Endothelial cell of umbilical vein (primary cell): ENCODE measurements around the gene ATP2B2. TPM values are rescaled to one million over a fixed set of nuclear protein-coding genes. Genes with fewer than 3 reads are reported as not detected.

Experiments
- BruUV-seq: library from RNA; stranded (reverse); fragments of 400-500 nt; replicated peaks from 2 replicates; lab custom pipeline; 2021; lab: Mats Ljungman, UMichigan
- CTCF ChIA-PET: fragments of 300-600, 350-600 bp; sonication (Branson Sonifier 250); formaldehyde crosslinking; loops from one replicate; lab custom pipeline; 2021; ENCODE audit warnings: antibody characterized with exemption, inconsistent platforms; lab: Charles Lee
- POLR2A ChIA-PET: fragments of 300-600, 350-600 bp; sonication (Branson Sonifier 250); formaldehyde crosslinking; loops from one replicate; lab custom pipeline; 2021; ENCODE audit warnings: antibody characterized with exemption, inconsistent platforms; lab: Charles Lee
- DNase-seq: peaks from one replicate; pipeline ENCODE4 v3.0.0-alpha.2; 2011; ENCODE audit warnings: low read depth, low spot score
- FAIRE-seq: peaks from 2 replicates; lab custom pipeline; 2011; peaks lifted over from hg19 to GRCh38; lab: Jason Lieb, UNC
- H2AFZ ChIP-seq: 2 replicates; pipeline ENCODE4 v1.6.0; 2012; ENCODE audit warnings: low read depth, low read length, control low read depth, inconsistent platforms
- H3K27ac ChIP-seq: 2 replicates; pipeline ENCODE4 v1.5.1; 2011; ENCODE audit warnings: low read depth, mild to moderate bottlenecking, control low read depth, low read length, moderate library complexity; ENCODE audit not compliant: insufficient read depth
- H3K27me3 ChIP-seq, 2 experiments: 2 replicates each; pipeline versions ENCODE4 v1.6.0 to v1.6.1; 2011; ENCODE audit warnings: low read length in 2 of 2, mixed read lengths in 1 of 2; ENCODE audit not compliant: control insufficient read depth in 2 of 2, insufficient read depth in 2 of 2
- H3K36me3 ChIP-seq, 2 experiments: 2 replicates in 1 of 2; 3 replicates in 1 of 2; pipeline ENCODE4 v1.5.1; 2011; ENCODE audit warnings: low read length in 2 of 2, mild to moderate bottlenecking in 1 of 2, moderate library complexity in 1 of 2; ENCODE audit not compliant: control insufficient read depth in 2 of 2, insufficient read depth in 2 of 2; ENCODE audit errors: extremely low read depth in 1 of 2
- H3K4me1 ChIP-seq: 3 replicates; pipeline ENCODE4 v1.5.1; 2011; ENCODE audit warnings: mild to moderate bottlenecking, low read length; ENCODE audit not compliant: control insufficient read depth, insufficient read depth; ENCODE audit errors: extremely low read depth
- H3K4me2 ChIP-seq: 2 replicates; pipeline ENCODE4 v1.6.1; 2011; ENCODE audit warnings: low read length, control low read depth, mixed read lengths; ENCODE audit not compliant: insufficient read depth
- H3K4me3 ChIP-seq, 3 experiments: fragments of 200-600 bp in 1 of 3; sonication (generic), shearing (Covaris generic) in 1 of 3; replicated peaks in 1 of 3; 2 replicates each; pipeline ENCODE4 v1.5.1; 2011 to 2016; ENCODE audit warnings: control low read depth in 3 of 3, low read length in 3 of 3, mild to moderate bottlenecking in 2 of 3, inconsistent platforms in 1 of 3, low read depth in 1 of 3, moderate library complexity in 1 of 3; ENCODE audit not compliant: insufficient read depth in 1 of 3
- H3K79me2 ChIP-seq: 2 replicates; pipeline ENCODE4 v1.6.0; 2012; ENCODE audit warnings: low read length, inconsistent platforms; ENCODE audit not compliant: control insufficient read depth, insufficient read depth
- H3K9ac ChIP-seq: replicated peaks from 2 replicates; pipeline ENCODE3; 2011; ENCODE audit warnings: low read length, control low read depth; ENCODE audit not compliant: insufficient read depth; ENCODE audit errors: extremely low read depth
- H3K9me1 ChIP-seq: replicated peaks from 3 replicates; pipeline ENCODE4 v1.6.0; 2011; ENCODE audit warnings: mild to moderate bottlenecking, low read length; ENCODE audit not compliant: control insufficient read depth, insufficient read depth; ENCODE audit errors: extremely low read depth
- H3K9me3 ChIP-seq: replicated peaks from 2 replicates; pipeline ENCODE4 v1.5.1; 2012; ENCODE audit warnings: low read length, inconsistent platforms; ENCODE audit not compliant: control insufficient read depth, insufficient read depth
- H4K20me1 ChIP-seq: replicated peaks from 2 replicates; pipeline ENCODE3; 2011; ENCODE audit warnings: mild to moderate bottlenecking, low read length; ENCODE audit not compliant: control insufficient read depth, insufficient read depth; ENCODE audit errors: extremely low read depth
- EZH2 ChIP-seq: IDR thresholded peaks from 2 replicates; pipeline ENCODE4 v1.6.1; 2012; ENCODE audit warnings: borderline replicate concordance, low read depth, mild to moderate bottlenecking, moderate library complexity, low read length, inconsistent platforms; ENCODE audit not compliant: severe bottlenecking
- FOS ChIP-seq: IDR thresholded peaks from 2 replicates; pipeline ENCODE4 v1.6.1; 2011; ENCODE audit warnings: mild to moderate bottlenecking, low read length, moderate library complexity, borderline replicate concordance; ENCODE audit not compliant: insufficient read depth
- GATA2 ChIP-seq: IDR thresholded peaks from 2 replicates; pipeline ENCODE4 v1.7.0; 2011; ENCODE audit warnings: low read depth, mild to moderate bottlenecking, moderate library complexity, mixed read lengths, low read length; ENCODE audit not compliant: insufficient read length, insufficient read depth
- JUN ChIP-seq: IDR thresholded peaks from 2 replicates; pipeline ENCODE4 v1.6.1; 2011; ENCODE audit warnings: borderline replicate concordance, low read depth; ENCODE audit not compliant: insufficient read length, insufficient read depth
- MYC ChIP-seq: IDR thresholded peaks from one replicate; pipeline ENCODE4 v1.6.1; 2011; ENCODE audit warnings: mild to moderate bottlenecking, low read depth, low read length
- POLR2A ChIP-seq: IDR thresholded peaks from 2 replicates; pipeline ENCODE4 v1.6.1; 2012; ENCODE audit warnings: low read depth, mild to moderate bottlenecking, control low read depth, low read length
- POLR2AphosphoS5 ChIP-seq: IDR thresholded peaks from 2 replicates; pipeline ENCODE4 v1.6.1; 2012; ENCODE audit warnings: low read depth, mild to moderate bottlenecking, control low read depth, low read length, moderate library complexity; ENCODE audit not compliant: insufficient read depth
- dilution Hi-C: fragments of 300-500 bp; cut with MboI; formaldehyde crosslinking; loops from one replicate; pipeline ENCODE4 v1.15.0; 2019; ENCODE audit warnings: low sequenced_read_pairs; ENCODE audit not compliant: extremely low pct_ligation_motif_present
- intact Hi-C: fragments of 100-400 bp; cut with micrococcal nuclease; formaldehyde crosslinking; loops from one replicate; pipeline ENCODE4 v1.10.0; 2022
- polyA plus RNA-seq, 4 experiments: library from polyadenylated mRNA; depleted of rRNA in 3 of 4; stranded (reverse) in 3 of 4; unstranded in 1 of 4; fragments of >200 nt; gene quantifications; 2 replicates each; pipeline versions ENCODE4 v1.2.1 to v1.2.3, GENCODE V29; 2011 to 2012; ENCODE audit warnings: missing spikeins in 1 of 4
- total RNA-seq: library from RNA; stranded (reverse); gene quantifications from 2 replicates; pipeline ENCODE4 v1.2.3, GENCODE V29; 2021
- TF ChIP-seq, protein P1 (sequence below): IDR thresholded peaks from 2 replicates; pipeline ENCODE4 v1.6.1; 2011; ENCODE audit not compliant: insufficient read depth, insufficient read length
- TF ChIP-seq, protein P2 (sequence below), 2 donors: IDR thresholded peaks; 1 replicate in 1 of 2; 2 replicates in 1 of 2; pipeline ENCODE4 v1.5.1; 2011; ENCODE audit warnings: low read length in 2 of 2, mild to moderate bottlenecking in 2 of 2, moderate library complexity in 2 of 2, control low read depth in 1 of 2, inconsistent platforms in 1 of 2, low read depth in 1 of 2; ENCODE audit not compliant: insufficient read depth in 1 of 2; ENCODE audit errors: extremely low read depth in 1 of 2

The ATP2B2 gene
- total and polyA plus RNA-seq, 2 donors (not counting 3 experiments of a cell fraction or from before 2014, with no cell fraction given) = not detected

DNA sequence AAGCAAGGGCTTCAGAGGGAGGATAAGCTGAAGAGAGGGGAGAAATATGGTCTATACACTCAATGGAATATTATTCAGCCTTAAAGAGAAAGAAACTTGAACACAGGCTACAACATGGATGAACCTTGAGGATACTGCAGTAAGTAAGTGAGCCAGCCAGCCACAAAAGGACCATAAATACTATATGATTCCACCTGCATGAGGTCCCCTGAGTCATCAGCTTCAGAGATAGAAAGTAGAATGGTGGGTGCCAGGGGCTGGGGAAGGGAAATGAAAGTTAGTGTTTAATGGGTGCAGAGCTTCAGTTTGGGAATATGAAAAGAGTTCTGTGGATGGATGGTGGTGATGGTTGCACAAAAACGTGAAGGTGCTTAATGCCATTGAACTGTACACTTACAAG, 116.0 kb downstream of the ATP2B2 start:
- BruUV-seq = no TSS peak
- DNase-seq = no peak
- TF ChIP-seq JUN = no peak
- no peak for TF ChIP-seq MYC
- TF ChIP-seq GATA2 = no peak
- no peak for TF ChIP-seq FOS
- TF ChIP-seq, protein P1, sequence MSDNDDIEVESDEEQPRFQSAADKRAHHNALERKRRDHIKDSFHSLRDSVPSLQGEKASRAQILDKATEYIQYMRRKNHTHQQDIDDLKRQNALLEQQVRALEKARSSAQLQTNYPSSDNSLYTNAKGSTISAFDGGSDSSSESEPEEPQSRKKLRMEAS = no peak
- no peak for TF ChIP-seq EZH2
- no peak for TF ChIP-seq POLR2AphosphoS5
- TF ChIP-seq, protein P2, sequence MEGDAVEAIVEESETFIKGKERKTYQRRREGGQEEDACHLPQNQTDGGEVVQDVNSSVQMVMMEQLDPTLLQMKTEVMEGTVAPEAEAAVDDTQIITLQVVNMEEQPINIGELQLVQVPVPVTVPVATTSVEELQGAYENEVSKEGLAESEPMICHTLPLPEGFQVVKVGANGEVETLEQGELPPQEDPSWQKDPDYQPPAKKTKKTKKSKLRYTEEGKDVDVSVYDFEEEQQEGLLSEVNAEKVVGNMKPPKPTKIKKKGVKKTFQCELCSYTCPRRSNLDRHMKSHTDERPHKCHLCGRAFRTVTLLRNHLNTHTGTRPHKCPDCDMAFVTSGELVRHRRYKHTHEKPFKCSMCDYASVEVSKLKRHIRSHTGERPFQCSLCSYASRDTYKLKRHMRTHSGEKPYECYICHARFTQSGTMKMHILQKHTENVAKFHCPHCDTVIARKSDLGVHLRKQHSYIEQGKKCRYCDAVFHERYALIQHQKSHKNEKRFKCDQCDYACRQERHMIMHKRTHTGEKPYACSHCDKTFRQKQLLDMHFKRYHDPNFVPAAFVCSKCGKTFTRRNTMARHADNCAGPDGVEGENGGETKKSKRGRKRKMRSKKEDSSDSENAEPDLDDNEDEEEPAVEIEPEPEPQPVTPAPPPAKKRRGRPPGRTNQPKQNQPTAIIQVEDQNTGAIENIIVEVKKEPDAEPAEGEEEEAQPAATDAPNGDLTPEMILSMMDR (IDR thresholded peaks at IDR 0.05; ENCODE audit: extremely low read depth in 1 of 2, insufficient read depth in 1 of 2, low read depth in 1 of 2, low read length in 2 of 2) = no peak
- no peak for TF ChIP-seq POLR2A
- H3K9me3 ChIP-seq = no peaks in the 10 kb centered on the region
- intact Hi-C loops = no loop called here
- no peaks in the 10 kb centered on the region for H3K9me1 ChIP-seq
- dilution Hi-C loops = no loop called here
- POLR2A ChIA-PET = interaction anchor here (0.7 kb wide), 1 partner anchor 8 kb away, joined by 3 read pairs; no protein-coding TSS in a partner anchor
- H3K27me3 ChIP-seq = no peaks in the 10 kb centered on the region
- H3K36me3 ChIP-seq = no peaks in the 10 kb centered on the region
- no peak overlapping the region for H3K4me3 ChIP-seq
- H3K4me2 ChIP-seq = no peak overlapping the region
- H3K9ac ChIP-seq = no peak overlapping the region
- H3K27ac ChIP-seq = no peak overlapping the region
- no peak overlapping the region for H2AFZ ChIP-seq
- FAIRE-seq = no peak
- H3K79me2 ChIP-seq = no peaks in the 10 kb centered on the region
- CTCF ChIA-PET = no interaction called here
- H3K4me1 ChIP-seq = no peaks in the 10 kb centered on the region
- no peaks in the 10 kb centered on the region for H4K20me1 ChIP-seq
